ENCODE data around the gene TMEM59.

TMEM59 gene

DNA sequence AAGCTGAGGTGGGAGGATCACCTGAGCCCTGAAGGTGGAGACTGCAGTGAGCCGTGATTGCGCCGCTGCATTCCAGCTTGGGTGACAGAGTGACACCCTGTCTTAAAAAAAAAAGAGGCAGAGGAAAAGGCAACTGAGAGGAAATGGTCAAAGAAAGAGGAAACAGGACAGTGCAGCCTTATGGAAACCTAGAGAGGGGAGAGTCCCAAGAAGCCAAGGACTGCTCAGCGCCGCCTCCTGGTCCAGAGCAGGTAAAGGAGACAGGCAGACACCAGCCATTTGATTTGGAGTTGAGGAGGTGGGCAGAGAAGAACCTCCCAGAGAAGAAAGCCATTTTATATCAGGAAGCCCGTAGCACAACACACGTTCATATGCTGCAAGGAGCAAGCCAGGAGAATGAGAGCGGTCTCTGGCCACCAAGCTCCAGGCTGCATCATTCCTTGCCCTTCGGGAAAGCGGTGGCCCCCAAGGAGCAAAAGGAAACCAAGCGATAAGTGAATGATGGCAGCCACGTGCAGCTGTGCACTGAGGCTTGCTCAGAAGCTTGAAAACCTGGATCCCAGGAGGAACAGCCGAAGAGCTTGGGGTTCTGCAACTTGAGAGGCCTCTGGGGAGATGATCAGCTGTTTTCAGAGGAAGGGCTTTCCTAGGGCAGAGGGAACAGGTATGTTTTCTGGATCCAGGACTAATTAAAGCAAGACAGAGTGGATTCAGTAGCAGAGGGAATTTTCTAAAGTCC lies 73.1 kb downstream of the TMEM59 start:
- no peak for DNase-seq

All from COR-L47 (cell line).